WTC11 (cell line): ENCODE results near the gene EEF2K. TPM values are rescaled to one million over a fixed set of nuclear protein-coding genes. Genes with fewer than 3 reads are reported as not detected.

Source experiments
- ATAC-seq: fragments of 200-7000 bp; cut with Tn5 transposase; 2 replicates; pipeline ENCODE4 v1.10.0; 2021; ENCODE audit warnings: mild to moderate bottlenecking, moderate library complexity
- CTCF ChIA-PET: fragments of 300-600 bp; sonication (Branson Sonifier 250); formaldehyde crosslinking; loops from one replicate; lab custom pipeline; 2021; ENCODE audit warnings: antibody characterized with exemption; lab: Charles Lee
- POLR2A ChIA-PET: fragments of 350-600 bp; sonication (Branson Sonifier 250); formaldehyde crosslinking; loops from one replicate; lab custom pipeline; 2021; ENCODE audit warnings: antibody characterized with exemption; lab: Charles Lee
- DNase-seq: peaks from one replicate; pipeline ENCODE4 v3.0.0; 2021; ENCODE audit warnings: low spot score
- H3K27ac Mint-ChIP-seq: 2 replicates; pipeline ENCODE4 v1.8.0; 2021; ENCODE audit warnings: mixed read lengths
- H3K27me3 Mint-ChIP-seq: 2 replicates; pipeline ENCODE4 v1.8.0; 2021; ENCODE audit warnings: low read depth, mild to moderate bottlenecking, moderate library complexity, mixed read lengths
- H3K36me3 Mint-ChIP-seq: 2 replicates; pipeline ENCODE4 v1.8.0; 2021; ENCODE audit warnings: mixed read lengths
- H3K4me1 Mint-ChIP-seq: 2 replicates; pipeline ENCODE4 v1.8.0; 2022; ENCODE audit warnings: mixed read lengths
- H3K4me3 Mint-ChIP-seq: 2 replicates; pipeline ENCODE4 v1.8.0; 2021; ENCODE audit warnings: mild to moderate bottlenecking, moderate library complexity, mixed read lengths
- H3K9me3 Mint-ChIP-seq: 2 replicates; pipeline ENCODE4 v1.8.0; 2021; ENCODE audit warnings: mixed read lengths
- ATF6 ChIP-seq: sonication (generic); formaldehyde crosslinking; IDR thresholded peaks from 2 replicates; pipeline ENCODE4 v1.8.1; 2023; ENCODE audit warnings: mild to moderate bottlenecking, missing genetic modification reagents
- CREM ChIP-seq: sonication (generic); formaldehyde crosslinking; IDR thresholded peaks from 2 replicates; pipeline ENCODE4 v1.8.1; 2022; ENCODE audit warnings: mild to moderate bottlenecking, missing genetic modification reagents, moderate library complexity
- FOXJ3 ChIP-seq: sonication (generic); formaldehyde crosslinking; IDR thresholded peaks from 2 replicates; pipeline ENCODE4 v1.9.0; 2021; ENCODE audit warnings: missing genetic modification reagents, mild to moderate bottlenecking, borderline replicate concordance
- FOXK1 ChIP-seq: sonication (generic); formaldehyde crosslinking; IDR thresholded peaks from 2 replicates; pipeline ENCODE4 v1.8.0; 2022; ENCODE audit warnings: mild to moderate bottlenecking, moderate library complexity, missing genetic modification reagents
- HMGA2 ChIP-seq: fragments of 250-450 bp; sonication (Bioruptor Pico); IDR thresholded peaks from 2 replicates; pipeline ENCODE4 v1.4.0; 2021; ENCODE audit warnings: mild to moderate bottlenecking, moderate library complexity
- IRF2 ChIP-seq: sonication (generic); formaldehyde crosslinking; IDR thresholded peaks from 2 replicates; pipeline ENCODE4 v1.8.0; 2022; ENCODE audit warnings: low read depth, missing genetic modification reagents, borderline replicate concordance
- KAT7 ChIP-seq: sonication (generic); formaldehyde crosslinking; IDR thresholded peaks from 2 replicates; pipeline ENCODE4 v1.8.1; 2023; ENCODE audit warnings: missing genetic modification reagents, mild to moderate bottlenecking, borderline replicate concordance
- MAX ChIP-seq: sonication (generic); formaldehyde crosslinking; IDR thresholded peaks from 2 replicates; pipeline ENCODE4 v1.8.0; 2022; ENCODE audit warnings: mild to moderate bottlenecking, missing genetic modification reagents
- NR3C1 ChIP-seq: sonication (generic); formaldehyde crosslinking; conservative IDR thresholded peaks from 2 replicates; pipeline ENCODE4 v1.8.1; 2023; ENCODE audit warnings: low read depth, mild to moderate bottlenecking, missing genetic modification reagents
- PRDM15 ChIP-seq: sonication (generic); formaldehyde crosslinking; IDR thresholded peaks from 2 replicates; pipeline ENCODE4 v1.8.0; 2022; ENCODE audit warnings: missing genetic modification reagents
- ZNF317 ChIP-seq: sonication (generic); formaldehyde crosslinking; IDR thresholded peaks from 2 replicates; pipeline ENCODE4 v1.8.1; 2023; ENCODE audit warnings: low read depth, mild to moderate bottlenecking, moderate library complexity, missing genetic modification reagents, borderline replicate concordance
- ZNF512 ChIP-seq: sonication (generic); formaldehyde crosslinking; IDR thresholded peaks from 2 replicates; pipeline ENCODE4 v1.8.1; 2022; ENCODE audit warnings: missing genetic modification reagents, borderline replicate concordance
- total RNA-seq: library from RNA; stranded (reverse); gene quantifications from 3 replicates; pipeline ENCODE4 v1.2.3, GENCODE V29; 2021
- TF ChIP-seq, protein P1 (sequence below): sonication (generic); formaldehyde crosslinking; IDR thresholded peaks from 2 replicates; pipeline ENCODE4 v1.8.1; 2022; ENCODE audit warnings: mild to moderate bottlenecking, missing genetic modification reagents, moderate library complexity, borderline replicate concordance
- TF ChIP-seq, protein P2 (sequence below): sonication (generic); formaldehyde crosslinking; IDR thresholded peaks from 2 replicates; pipeline ENCODE4 v1.8.1; 2023; ENCODE audit warnings: mild to moderate bottlenecking, missing genetic modification reagents, moderate library complexity
- TF ChIP-seq, protein P3 (sequence below): sonication (generic); formaldehyde crosslinking; IDR thresholded peaks from 2 replicates; pipeline ENCODE4 v1.8.0; 2022; ENCODE audit warnings: mild to moderate bottlenecking, missing genetic modification reagents

Gene EEF2K
- total RNA-seq, 1 experiment from 2014 or later: 26.7 TPM

DNA sequence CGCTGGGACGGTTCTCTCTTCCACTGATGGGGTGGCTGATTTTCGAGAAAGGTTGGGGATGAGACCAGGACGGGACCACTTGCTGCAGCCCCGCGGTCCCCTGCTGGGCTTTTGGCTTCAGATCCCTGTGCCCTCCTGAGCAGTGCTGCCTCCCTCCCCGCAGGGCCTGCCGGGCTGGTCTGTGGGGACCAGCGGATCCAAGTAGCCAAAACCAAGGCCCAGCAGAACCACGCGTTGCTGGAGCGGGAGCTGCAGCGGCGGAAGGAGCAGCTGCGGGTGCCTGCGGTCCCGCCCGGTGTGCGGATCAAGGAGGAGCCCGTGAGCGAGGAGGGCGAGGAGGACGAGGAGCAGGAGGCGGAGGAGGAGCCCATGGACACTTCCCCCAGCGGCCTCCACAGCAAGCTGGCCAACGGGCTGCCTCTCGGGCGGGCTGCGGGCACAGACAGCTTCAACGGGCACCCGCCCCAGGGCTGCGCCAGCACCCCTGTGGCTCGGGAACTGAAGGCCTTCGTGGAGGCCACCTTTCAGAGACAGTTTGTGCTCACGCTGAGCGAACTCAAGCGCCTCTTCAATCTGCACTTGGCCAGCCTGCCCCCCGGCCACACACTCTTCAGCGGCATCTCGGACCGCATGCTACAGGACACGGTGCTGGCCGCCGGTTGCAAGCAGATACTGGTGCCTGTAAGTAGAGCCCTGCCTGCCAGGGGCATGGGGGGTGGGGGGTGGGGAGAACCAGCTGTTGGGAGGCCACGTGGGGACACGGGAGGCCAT lies 119.7 kb downstream of the EEF2K start:
- TF ChIP-seq ATF6 (CRISPR knock-in tag) (no peak), FOXK1 (CRISPR knock-in tag) (no peak), ZNF317 (no peak), NR3C1 (CRISPR knock-in tag) (no peak), KAT7 (CRISPR knock-in tag) (no peak), CREM (CRISPR knock-in tag) (no peak), HMGA2 (CRISPR knock-in tag) (no peak), PRDM15 (CRISPR knock-in tag) (no peak), MAX (CRISPR knock-in tag) (no peak), FOXJ3 (CRISPR knock-in tag) (no peak), IRF2 (CRISPR knock-in tag) (no peak), ZNF512 (CRISPR knock-in tag) (no peak)
- TF ChIP-seq, protein P1, sequence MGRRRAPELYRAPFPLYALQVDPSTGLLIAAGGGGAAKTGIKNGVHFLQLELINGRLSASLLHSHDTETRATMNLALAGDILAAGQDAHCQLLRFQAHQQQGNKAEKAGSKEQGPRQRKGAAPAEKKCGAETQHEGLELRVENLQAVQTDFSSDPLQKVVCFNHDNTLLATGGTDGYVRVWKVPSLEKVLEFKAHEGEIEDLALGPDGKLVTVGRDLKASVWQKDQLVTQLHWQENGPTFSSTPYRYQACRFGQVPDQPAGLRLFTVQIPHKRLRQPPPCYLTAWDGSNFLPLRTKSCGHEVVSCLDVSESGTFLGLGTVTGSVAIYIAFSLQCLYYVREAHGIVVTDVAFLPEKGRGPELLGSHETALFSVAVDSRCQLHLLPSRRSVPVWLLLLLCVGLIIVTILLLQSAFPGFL (CRISPR knock-in tag): no peak
- TF ChIP-seq, protein P2, sequence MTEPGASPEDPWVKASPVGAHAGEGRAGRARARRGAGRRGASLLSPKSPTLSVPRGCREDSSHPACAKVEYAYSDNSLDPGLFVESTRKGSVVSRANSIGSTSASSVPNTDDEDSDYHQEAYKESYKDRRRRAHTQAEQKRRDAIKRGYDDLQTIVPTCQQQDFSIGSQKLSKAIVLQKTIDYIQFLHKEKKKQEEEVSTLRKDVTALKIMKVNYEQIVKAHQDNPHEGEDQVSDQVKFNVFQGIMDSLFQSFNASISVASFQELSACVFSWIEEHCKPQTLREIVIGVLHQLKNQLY: no peak
- TF ChIP-seq, protein P3, sequence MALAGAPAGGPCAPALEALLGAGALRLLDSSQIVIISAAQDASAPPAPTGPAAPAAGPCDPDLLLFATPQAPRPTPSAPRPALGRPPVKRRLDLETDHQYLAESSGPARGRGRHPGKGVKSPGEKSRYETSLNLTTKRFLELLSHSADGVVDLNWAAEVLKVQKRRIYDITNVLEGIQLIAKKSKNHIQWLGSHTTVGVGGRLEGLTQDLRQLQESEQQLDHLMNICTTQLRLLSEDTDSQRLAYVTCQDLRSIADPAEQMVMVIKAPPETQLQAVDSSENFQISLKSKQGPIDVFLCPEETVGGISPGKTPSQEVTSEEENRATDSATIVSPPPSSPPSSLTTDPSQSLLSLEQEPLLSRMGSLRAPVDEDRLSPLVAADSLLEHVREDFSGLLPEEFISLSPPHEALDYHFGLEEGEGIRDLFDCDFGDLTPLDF: no peak
- ChIA-PET POLR2A (no interaction called here), CTCF (interaction anchor here (1.9 kb wide), 1 partner anchor 25 kb away, joined by 6 read pairs; no protein-coding TSS in a partner anchor)
- H3K4me3 Mint-ChIP-seq: no peak overlapping the region
- no peaks in the 10 kb centered on the region for H3K9me3 Mint-ChIP-seq
- H3K27me3 Mint-ChIP-seq: no peaks in the 10 kb centered on the region
- ATAC-seq (no peak), DNase-seq (no peak)
- peaks cover 34% of the 10 kb centered on the region for H3K36me3 Mint-ChIP-seq
- no peak overlapping the region for H3K27ac Mint-ChIP-seq
- H3K4me1 Mint-ChIP-seq: no peaks in the 10 kb centered on the region
